GM12874 (cell line): ENCODE results near the gene DOC2B.

Experiments
- CTCF ChIP-seq: IDR thresholded peaks from 2 replicates; pipeline ENCODE4 v1.5.1; 2011; ENCODE audit warnings: low read depth, mild to moderate bottlenecking, control low read depth, low read length, moderate library complexity; ENCODE audit not compliant: insufficient read depth

DOC2B gene

GRCh38 chr17:181245-182049 is at the start of gene DOC2B:
DOC2B (minus strand) TSS chr17:181650; CDS start chr17:181479, 171 bp downstream.
- TF ChIP-seq CTCF: no peak

- TF ChIP-seq CTCF: no peak
Observed at GRCh38 chr17:230395-230770, 48.9 kb upstream of the DOC2B start.

- TF ChIP-seq CTCF: no peak
Observed at GRCh38 chr17:229709-230394, 48.4 kb upstream of the DOC2B start.

- no peak for TF ChIP-seq CTCF
Observed at GRCh38 chr17:228951-229708, 47.7 kb upstream of the DOC2B start.

- no peak for TF ChIP-seq CTCF
Observed at GRCh38 chr17:227946-228615, 46.6 kb upstream of the DOC2B start.

GRCh38 chr17:227078-227945 is 45.9 kb upstream of the DOC2B start:
- TF ChIP-seq CTCF: no peak
